GM12874 (cell line): ENCODE results near the gene HCFC1R1.

Source experiments
- TF ChIP-seq, protein P1 (sequence below): IDR thresholded peaks from 2 replicates; pipeline ENCODE4 v1.5.1; 2011; ENCODE audit warnings: low read depth, mild to moderate bottlenecking, control low read depth, low read length, moderate library complexity; ENCODE audit not compliant: insufficient read depth

HCFC1R1 gene

DNA sequence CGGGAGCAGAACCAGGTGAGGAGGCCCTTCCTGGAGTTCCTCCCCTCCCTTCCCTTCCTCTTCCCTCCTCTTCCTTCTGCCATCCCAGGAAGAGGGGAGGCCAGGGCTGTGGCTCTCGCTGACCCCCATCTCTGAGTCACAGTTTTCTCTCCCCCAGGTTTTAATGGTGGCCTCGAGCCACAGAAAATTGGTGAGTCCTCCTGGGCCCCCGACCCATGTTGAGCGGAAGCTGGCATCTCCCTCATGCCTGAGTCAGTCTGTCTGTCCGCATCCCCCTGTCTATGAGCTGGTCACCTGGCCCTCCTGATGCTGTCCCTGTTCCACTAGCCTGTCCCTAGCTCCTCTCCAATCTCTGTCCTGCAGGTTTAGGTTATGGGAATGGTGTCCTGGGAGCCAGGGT, 23.8 kb downstream of the HCFC1R1 start:
- TF ChIP-seq, protein P1, sequence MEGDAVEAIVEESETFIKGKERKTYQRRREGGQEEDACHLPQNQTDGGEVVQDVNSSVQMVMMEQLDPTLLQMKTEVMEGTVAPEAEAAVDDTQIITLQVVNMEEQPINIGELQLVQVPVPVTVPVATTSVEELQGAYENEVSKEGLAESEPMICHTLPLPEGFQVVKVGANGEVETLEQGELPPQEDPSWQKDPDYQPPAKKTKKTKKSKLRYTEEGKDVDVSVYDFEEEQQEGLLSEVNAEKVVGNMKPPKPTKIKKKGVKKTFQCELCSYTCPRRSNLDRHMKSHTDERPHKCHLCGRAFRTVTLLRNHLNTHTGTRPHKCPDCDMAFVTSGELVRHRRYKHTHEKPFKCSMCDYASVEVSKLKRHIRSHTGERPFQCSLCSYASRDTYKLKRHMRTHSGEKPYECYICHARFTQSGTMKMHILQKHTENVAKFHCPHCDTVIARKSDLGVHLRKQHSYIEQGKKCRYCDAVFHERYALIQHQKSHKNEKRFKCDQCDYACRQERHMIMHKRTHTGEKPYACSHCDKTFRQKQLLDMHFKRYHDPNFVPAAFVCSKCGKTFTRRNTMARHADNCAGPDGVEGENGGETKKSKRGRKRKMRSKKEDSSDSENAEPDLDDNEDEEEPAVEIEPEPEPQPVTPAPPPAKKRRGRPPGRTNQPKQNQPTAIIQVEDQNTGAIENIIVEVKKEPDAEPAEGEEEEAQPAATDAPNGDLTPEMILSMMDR: no peak

DNA sequence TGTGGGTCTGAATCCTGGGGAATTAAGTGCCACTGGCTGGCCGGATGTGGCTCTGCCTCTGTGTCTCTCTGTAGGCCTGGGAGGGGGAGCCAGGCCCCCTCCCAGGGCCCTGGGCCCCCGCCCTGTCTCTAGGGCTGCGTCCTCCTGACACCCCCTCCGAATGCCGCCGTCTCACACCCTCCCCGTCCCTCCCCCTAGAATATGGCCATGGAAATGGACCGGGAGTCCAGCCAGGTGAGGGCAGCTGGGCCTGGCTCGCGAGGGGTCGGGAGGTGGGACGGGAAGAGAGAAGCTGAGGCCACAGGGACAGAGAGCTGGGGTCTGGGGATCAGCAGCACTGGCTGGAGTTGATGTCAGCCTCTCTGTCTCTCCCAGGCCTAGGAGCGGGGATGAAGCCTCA, 27.4 kb downstream of the HCFC1R1 start:
- TF ChIP-seq, protein P1: no peak

DNA sequence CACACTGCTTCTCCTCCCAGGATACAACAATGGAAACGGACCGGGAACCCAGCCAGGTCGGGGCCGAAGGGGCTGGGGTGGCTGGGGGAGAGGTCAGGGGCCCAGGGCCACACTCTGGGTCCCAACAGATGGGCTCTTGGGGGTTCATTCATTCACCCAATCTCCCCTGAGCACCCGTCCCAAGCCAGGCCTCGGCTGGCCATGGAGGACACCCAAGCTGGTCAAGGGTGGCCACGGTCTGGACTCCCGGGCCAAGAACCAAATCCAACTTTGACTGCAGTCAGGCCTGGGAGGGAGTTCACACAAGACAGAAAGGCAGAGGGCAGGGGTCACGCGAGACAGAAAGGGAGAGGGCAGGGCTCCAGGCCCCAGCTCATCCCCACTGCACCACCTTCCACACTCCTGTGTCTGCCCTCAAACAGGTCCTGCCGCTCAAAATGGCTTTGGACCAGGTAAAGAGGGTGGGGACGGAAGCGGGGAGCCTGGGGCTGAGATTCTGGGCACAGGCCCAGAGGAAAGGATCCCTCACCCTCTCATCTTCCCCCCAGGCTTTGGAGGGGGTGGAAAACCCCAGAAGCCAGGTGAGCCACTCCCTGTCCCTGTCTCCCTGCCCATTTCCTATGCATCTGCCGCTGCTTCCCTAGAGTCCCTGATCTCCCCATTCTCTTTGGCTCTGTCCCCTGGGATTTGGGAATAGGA, 31.2 kb downstream of the HCFC1R1 start:
- TF ChIP-seq, protein P1: no peak

DNA sequence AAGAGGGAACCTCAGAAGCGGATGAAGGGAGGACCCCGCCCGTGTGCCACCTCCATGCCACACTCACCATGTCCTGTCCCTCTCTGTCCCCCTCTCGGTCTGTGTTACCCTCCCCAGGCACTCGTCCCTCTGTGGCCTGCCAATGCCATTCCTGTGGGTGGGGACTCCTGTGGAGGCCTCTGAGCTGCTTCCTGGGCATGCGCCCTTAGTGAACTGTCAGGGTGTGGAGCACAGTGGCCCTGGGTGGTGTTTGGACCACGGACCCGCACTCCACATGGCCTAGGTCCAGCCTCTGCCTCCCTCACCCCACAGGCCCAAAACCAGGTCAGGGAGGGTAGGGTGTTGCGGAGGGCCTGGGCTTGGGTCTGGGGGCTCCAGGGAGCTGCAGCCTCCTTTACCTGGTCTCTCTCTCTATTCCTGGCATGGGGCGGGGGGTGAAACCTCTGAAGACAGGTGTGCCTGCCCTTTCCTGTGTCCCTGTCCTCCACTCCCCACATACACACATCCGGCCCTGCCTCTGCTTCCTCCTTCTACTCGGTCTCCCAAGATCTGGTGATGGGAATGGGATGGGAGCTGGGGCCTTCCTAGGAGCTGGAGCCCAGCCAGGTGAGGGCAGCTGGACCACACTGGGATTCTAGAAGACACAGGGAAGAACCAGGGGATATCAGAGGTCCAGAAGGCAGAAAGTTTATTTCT, 32.0 kb downstream of the HCFC1R1 start:
- TF ChIP-seq, protein P1: no peak

DNA sequence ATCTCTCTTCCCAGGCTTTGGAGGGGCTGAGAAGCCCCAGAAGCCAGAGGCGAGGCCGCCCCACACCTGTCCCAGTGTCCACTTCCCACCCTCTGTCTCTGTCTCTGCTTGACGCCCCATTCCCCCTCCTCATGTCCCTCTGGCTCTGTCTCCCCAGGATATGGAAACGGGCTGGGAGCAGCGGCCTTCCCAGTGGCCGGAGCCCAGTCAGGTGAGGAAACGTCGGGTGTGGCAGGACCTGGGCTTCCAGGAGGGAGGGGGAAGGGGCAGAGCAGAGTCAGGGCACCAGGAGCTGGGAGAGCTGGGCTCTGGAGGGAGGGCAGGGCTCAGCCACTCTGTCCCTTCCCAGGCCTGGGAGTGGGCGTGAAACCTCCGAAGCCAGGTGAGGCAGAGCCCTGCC, 32.9 kb downstream of the HCFC1R1 start:
- TF ChIP-seq, protein P1: no peak

DNA sequence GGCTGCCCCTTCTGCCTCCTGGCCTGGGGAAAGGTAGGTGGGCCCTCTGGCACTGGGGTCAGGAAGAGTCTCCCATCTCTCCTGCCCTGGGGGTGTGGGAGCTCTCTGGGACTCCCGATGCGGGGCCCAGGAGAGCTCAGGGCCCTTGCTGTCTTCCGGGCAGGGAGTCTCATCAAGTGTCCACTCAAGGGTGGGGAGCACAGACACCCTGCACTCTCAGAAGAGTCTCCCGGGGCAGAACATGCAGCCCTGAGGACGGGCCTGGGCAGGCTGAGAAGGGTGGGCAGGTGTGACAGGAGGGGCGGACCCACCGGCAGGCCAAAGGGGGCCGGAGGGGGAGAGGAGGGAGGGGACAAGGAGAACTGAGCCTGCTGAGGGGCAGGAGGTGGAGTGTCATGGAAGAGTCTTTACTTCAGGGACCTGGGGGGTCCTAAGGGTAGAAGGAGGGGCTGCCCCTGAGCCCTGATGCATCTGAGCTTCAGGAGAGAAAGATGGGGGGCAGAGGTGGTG, 35.1 kb downstream of the HCFC1R1 start:
- TF ChIP-seq, protein P1: no peak

DNA sequence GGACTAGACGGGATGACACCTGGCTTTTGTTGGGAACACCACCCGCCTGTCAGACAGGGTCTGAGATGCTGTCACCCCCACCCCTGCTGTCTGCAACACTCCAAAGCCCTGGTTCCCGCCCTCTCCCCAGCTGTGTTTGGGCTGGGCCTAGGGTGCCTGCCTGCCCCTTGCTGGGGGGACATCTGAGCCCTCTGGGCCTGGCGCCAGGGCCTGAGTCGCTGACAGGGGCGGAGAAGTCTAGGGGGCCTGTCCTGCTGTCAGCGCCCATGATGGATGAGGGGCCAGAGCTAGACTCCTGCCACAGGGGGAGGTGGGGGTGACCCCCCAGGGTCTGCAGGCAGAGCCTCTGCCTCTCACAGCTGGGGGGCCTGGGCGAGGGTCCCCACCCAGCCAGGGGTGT, 35.9 kb downstream of the HCFC1R1 start:
- TF ChIP-seq, protein P1: no peak
